Posterior vena cava (tissue), 2 donors: ENCODE measurements around the gene SNRK. TPM values are rescaled to one million over a fixed set of nuclear protein-coding genes. Genes with fewer than 3 reads are reported as not detected.

Experiments used
- DNase-seq: peaks from one replicate; pipeline ENCODE4 v3.0.0-alpha.2; 2020; ENCODE audit warnings: low spot score
- intact Hi-C, 2 donors: fragments of 100-400 bp; cut with DNase I; formaldehyde crosslinking; loops; one replicate each; pipeline versions ENCODE4 v1.14.1 to v1.14.2; 2022 to 2023
- total RNA-seq, 2 donors: library from RNA; stranded (reverse); fragmentation: NEBNext Ultra II Directional; extraction: Animal tissue kit (Norgen Biotek cat#: 25700); gene quantifications; one replicate each; pipeline ENCODE4 v1.2.1, GENCODE V29; 2021
- donor health status: DM: yes; HTN: yes; CAD: no.
- donor health status: DM: yes; HTN: yes; CAD: no.

The SNRK gene
- total RNA-seq, 2 donors from 2014 or later = 34.8 to 49.3 TPM

DNA sequence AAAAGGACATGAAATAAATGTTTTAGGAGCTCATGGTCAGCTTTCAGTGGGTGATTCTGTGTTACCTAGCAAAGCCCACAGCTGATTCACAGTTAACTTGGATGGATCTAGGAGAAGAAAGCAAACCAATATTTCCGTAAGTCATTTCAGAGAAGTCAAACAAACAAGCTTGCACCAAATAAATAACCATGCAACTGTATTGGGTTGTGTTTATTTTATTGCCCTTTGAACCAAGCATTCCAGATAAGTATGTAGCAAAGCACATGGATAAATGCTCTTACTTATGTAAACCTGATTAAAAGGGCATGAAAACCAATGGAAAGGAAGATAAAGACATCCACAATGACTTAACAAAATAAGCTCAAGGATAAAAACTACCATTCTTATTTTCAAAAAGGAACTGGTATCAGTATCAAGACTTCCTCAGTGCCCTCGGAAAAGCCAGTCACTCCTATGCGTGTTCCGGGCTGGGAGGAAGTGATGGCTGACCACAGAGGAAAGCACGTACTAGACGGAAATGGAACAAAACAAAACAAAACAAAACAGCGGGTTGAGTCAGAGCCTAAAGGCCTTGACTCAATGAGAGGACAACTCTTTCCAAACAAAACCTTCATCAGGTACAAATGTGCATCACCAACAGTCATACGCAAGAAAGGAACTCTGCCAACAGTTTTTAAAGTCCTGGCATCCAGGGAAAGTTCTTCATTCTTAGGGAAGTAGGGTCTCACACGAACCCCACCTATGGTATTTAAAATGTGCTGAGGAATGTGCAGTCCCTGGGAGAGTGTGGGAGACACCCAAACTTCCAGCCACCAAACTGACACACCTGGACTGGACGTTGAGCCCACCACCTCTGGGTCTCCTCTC lies 103.3 kb downstream of the SNRK start:
- intact Hi-C loops = loop anchor here in 1 of 2 donors (2.0 kb wide), 1 partner anchor 45 kb away; no protein-coding TSS in a partner anchor
- DNase-seq = no peak

GRCh38 chr3:43390255-43390588 lies 103.9 kb downstream of the SNRK start:
- no peak for DNase-seq
- intact Hi-C loops = no loop called here

DNA sequence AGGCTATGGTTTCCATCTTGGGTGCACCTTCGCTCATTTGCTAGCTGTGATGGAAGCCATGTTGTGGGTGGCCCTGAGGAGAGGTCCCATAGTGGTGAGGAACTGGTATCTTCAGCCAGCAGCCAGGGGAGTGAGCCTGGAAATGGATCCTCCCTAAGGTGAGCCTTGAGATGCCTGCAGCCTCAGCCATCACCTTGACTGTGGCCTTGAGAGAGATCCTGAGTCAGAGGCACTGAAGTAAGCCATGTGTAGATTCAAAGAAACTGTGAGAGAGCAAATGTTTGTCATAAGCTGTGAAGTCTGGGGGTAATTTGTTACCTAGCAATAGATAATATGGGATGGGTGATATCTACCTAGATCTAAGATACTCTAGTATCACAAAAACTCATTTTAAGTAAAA lies 105.3 kb downstream of the SNRK start:
- DNase-seq = no peak
- intact Hi-C loops = no loop called here

DNA sequence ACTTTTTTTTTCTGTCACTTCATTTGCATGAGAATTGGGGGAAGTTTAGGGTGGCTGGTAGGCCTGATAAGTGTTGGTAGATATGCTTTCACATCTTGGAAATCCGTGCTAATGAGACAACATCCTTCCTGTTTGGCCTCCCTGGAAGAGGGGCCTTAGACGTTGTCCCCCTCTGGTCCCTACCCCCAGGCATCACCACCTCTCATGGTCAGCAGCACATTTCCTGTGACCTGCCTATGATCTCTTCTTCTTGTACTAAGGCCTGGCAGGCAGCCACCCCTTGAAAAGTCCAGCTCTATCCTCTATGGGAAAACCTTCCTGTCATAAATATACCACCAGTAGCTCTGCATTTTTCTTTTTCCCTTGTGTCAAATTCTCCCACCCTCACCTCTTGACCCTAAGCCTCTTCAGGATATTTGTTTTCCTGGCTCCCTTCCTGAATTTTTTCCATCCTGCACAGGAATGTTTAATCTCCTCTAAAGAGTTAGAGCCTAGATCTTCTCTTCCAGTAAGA lies 107.8 kb downstream of the SNRK start:
- intact Hi-C loops = no loop called here
- no peak for DNase-seq

GRCh38 chr3:43399034-43399433 lies 112.7 kb downstream of the SNRK start:
- intact Hi-C loops = no loop called here
- DNase-seq = no peak

GRCh38 chr3:43400167-43400566 lies 113.8 kb downstream of the SNRK start:
- no peak for DNase-seq

More at GRCh38 chr3:43400167-43400566, 113.8 kb downstream of the SNRK start:
- intact Hi-C loops = no loop called here

Other genes with a start within 250 kb of the SNRK start
- 10 to 100 TPM; 18.7 to 23.1 TPM for gene POMGNT2, start 180.5 kb upstream of the SNRK start, total RNA-seq